Measurements from ENCODE around the gene STRA6.

Gene STRA6

DNA sequence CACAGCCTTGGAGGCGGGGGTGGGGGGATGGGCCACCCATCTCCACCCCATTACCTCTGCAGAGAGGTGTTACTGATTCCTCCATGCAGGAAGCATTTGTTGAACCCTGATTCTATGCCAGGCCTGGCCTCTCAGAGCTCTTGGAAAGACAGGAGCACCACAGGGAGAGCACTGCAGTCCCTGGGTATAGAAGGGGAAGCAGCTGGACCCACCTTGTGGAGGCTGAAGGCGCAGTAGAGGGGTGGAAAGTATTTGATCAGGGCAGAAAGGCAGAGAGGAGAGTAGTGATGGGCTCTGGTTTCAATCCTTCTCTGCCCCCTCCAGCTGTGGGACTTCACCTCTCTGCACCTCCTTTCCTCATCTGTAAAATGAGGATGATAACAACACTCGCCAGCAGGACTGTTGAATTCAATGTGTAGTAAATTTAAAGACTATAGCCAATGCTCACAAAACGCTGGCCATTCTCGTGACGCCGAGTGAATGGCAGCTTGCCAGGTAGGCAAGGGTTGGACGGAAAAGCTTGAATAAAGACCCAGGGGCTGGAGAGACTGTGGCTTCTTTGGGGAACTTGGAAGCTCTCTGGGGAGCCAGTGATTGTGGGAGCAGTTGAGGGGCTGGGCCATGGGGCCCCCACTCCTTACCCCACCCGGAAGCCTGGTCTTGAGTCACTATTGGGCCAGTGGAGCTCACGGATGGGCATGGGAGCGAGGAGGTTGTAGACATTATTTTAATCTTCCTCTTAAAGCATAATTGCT is 25.6 kb upstream of the STRA6 start:
- no peak for DNase-seq

GRCh38 chr15:74226761-74227540 is 24.4 kb upstream of the STRA6 start:
- DNase-seq = no peak

DNA sequence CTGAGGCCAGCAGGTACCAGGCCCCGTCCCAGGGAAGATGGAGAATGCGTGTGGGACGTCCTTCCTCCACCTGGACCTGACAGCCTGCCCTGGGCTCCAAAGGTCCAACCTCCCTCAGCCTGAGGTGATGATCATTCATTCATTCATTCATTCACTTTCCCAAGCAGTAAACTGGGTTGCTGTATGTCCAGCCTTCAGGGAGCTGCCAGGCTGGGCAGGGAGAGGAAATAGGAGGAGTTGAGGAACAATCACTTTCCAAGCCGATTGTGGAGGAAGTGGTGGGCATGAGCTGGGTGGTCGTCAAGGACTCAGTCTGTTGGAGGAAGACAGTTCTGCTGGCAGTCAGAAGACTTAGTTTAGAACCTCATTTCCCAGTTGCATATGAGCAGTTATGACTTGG is 23.3 kb upstream of the STRA6 start:
- no peak for DNase-seq

- DNase-seq = no peak
These were observed 19.9 kb upstream of the STRA6 start for GRCh38 chr15:74222240-74223119.

DNA sequence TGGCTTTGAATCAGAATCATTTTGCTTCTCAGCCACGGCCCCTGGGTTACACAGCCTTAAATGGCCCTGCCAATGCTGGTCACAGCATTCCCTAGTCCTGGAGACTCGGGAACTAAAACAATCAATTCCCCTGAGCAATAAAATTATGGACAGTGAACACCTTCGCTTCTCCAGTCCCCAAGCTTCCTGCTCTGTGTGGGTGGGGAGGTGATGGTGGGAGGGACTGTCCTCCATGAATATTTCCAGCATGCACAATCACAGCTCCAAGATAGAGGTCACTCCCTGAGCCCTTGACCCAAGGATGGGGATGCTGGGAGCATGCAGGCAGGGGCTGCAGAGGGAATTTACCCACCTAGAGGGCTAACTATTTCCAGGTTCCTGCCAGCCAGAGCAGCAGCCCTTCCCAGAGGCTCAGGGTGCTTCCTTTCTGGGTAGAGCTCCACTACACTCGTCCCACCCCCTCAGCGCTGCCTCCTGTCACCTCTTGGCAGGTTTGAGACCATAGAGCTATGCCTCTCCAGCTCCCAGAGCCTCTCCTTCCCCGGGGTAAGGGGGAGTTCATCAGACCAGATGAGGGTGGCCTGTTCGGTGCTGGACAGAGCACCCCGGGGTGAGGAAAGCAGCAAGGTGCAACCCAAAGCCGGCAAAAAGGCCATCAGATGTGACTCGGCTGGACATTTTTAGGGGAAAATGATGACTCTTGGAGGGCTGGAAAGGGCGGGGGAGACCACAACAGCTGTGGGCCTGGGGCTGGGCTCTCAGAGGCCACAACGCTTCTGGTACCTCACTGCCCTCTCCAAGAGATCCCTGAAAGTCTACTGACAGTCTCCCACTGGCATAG is 19.0 kb upstream of the STRA6 start:
- no peak for DNase-seq

GRCh38 chr15:74220475-74221248 is 18.1 kb upstream of the STRA6 start:
- no peak for DNase-seq

GRCh38 chr15:74217907-74218885 is 15.6 kb upstream of the STRA6 start:
- DNase-seq = no peak

GRCh38 chr15:74216949-74217348 is 14.4 kb upstream of the STRA6 start:
- no peak for DNase-seq

- no peak for DNase-seq
These were observed 13.4 kb upstream of the STRA6 start for GRCh38 chr15:74215958-74216357.

DNA sequence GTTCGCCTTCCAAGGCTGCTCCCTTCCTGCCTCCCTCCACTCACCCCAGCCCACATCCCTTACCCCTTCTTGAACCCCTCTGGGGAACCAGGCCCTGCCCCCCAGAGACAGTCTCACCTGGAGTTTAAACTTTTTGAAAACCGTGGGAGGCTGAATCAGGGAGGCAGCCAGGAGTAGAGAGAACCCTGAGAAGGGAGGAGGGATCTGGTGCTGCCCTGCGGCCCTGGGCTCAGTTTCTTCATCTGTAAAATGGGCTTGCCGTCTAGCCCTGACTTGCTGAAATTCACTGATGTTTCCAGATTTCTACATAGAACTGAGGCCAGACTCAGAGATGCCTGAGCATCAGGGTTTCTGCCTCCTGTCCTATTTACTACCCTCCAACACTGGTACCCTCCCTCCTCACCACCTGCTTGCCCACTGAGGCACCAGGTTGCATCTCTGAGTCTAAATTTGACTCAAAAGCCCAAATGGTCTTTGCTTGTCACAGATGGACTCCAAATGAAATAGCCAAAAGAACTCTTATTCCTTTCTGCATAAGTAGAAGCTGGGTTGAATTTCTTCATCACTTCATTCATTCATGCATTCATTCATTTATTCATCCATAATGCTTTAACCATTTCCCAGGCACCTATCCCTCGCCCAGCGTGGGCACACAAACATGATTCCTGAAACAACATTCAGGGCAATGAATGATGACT is 11.9 kb upstream of the STRA6 start:
- no peak for DNase-seq

DNA sequence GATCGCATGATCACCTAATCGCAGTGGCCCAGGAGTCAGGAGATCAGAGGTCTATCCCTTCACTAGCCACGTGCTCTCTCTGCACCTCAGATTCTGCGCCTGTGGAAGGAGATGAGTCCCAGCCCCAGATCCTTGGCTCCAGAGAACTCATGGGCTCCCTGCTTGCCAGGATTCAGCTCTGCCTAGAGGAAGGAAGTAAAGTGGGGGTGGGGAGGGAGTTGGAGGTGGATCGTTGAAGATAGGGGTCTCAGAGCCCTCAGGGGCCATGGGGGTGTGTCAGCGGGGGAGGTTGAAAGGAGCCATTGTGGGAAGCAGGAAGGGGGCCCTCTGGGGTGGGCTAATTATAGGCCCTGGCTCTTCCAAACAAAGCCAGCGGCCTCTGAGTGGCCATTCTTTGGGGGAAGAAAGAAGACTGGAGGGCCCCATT is 11.3 kb upstream of the STRA6 start:
- DNase-seq = no peak

DNA sequence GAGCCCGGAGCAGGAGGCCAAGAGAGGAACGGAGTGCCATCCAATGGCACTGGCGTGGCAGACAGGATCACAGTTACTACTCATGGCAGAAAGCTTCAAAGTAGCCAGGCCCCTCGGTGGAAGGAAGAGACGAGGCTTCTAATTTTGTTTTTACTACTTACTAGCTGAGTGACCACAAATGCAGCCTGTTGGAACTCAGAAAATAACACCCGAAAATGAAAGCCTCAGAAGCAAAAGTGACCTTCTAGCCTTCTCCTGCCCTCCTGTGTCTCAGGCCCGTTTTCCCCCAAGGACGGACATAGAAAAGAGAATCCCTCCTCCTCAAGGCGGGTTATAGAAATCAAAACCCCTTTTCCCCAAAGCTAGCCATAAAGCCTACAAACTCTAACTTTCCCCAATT is 9.9 kb upstream of the STRA6 start:
- DNase-seq = no peak

DNA sequence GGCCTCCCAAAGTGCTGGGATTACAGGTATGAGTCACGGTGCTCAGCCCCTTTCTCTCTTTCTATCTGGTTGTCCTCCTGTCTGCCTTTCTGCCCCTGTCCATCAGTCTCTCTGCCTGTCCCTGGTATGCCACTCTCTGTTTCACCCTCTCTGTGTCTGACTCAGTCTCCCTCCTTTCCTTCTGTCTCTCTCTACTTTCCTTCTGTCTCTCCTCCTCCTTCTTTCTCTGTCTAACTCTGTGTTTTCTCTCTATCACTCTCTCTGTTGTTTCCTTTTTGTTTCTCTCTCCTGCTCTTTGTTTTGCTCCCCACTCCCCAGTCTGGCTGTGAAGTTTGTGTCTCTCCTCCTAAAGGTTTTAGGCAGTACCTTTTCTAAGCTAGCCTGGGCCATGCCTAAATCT is 9.1 kb upstream of the STRA6 start:
- no peak for DNase-seq

GRCh38 chr15:74210729-74211128 is 8.1 kb upstream of the STRA6 start:
- DNase-seq = no peak

DNA sequence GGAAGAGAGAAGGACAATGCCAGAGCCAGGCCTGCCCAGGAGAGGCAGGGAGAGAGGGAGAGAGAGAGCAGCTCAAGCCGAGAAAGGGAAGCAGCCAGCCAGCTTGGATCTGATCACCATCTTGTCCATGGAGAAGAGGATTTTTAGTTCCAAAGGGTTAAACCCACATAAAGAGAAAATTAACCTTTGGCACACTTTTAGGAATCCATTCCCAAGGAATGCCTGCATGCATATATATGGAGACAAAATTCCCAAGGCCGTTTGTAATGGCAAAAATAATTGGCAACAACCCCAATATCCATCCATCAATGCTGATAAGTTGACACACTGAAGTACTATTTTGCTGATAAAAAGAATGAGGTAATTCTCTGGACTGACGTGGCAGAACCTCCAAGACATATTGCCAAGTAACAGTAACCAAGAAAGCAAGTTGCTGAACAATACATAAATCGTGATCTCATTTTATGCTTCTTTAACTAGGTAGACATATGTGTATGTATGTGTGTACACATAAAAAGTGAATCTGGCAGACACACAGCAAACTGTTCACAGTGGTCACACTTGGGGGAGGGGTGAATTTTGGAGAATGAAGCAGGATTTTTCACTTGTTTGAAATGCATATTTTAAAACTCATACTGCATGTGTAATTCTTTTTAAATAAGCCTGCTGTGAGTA is 7.5 kb upstream of the STRA6 start:
- no peak for DNase-seq

DNA sequence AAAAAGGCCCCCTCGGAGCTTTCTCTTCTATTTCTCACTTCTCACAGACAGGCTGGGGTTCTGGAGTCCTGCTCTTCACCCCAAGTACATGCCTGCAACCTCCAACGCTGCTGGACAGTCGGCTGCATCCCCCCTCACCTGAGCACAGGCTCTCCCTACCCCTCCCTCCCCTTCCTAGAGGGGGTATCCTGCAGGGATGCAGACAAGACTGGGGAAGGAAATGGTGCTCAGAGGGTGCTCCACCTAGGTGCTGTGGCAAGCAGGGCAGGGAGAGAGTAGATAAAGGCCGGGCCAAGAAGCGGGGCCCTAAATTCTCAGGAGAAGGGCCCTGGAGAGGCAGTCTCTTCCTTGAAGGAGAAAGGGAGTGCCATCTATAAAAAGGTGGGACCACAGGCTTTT is 7.0 kb upstream of the STRA6 start:
- no peak for DNase-seq

DNA sequence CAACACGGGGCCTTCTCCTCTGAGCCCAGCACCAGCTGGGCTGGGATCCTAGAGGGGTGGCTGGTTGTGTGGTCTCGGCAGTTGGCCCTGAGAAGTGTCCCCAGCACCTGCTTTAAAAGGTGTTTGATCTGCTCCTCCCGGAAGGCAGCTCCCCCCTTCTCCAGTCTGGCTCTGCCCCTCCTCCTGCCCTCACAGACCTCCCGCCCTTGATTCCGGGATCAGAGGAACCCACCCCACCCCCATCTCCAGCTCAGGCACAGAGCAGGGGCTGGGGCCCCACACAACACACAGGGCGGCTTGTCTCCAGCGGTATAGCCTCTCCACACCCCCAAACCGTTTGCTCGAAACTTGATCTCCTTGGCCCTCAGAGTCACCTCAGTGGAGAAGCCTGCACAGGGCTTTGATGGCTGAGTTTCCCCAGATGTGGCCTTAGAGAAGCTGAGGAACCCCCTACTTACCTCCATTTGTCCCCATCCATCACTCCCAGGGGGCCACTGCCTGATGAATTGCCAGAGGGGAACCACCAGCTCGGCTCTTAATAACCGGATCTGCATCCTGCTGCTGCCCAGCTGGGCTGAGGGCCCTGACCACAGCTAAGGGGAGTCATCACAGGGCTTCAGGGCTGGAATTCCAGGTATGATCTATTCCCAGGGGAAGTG is 6.4 kb upstream of the STRA6 start:
- DNase-seq = no peak

GRCh38 chr15:74208496-74208895 is 5.9 kb upstream of the STRA6 start:
- DNase-seq = no peak
